PC-3 (cell line): Measurements from ENCODE around the gene PCDHGA7. TPM values are rescaled to one million over a fixed set of nuclear protein-coding genes. Genes with fewer than 3 reads are reported as not detected.

Source experiments
- ATAC-seq: fragments of 200-7000 bp; cut with Tn5 transposase; 2 replicates; pipeline ENCODE4 v1.9.1; 2020; ENCODE audit warnings: mild to moderate bottlenecking, moderate library complexity
- BruUV-seq: library from RNA; stranded (reverse); fragments of 400-500 nt; replicated peaks from 2 replicates; lab custom pipeline; 2021; lab: Mats Ljungman, UMichigan
- CTCF ChIA-PET: fragments of 300-600 bp; sonication (Branson Sonifier 250); formaldehyde crosslinking; loops from one replicate; lab custom pipeline; 2022; ENCODE audit warnings: antibody characterized with exemption; lab: Charles Lee
- POLR2A ChIA-PET: fragments of 300-600 bp; sonication (Branson Sonifier 250); formaldehyde crosslinking; loops from one replicate; lab custom pipeline; 2022; ENCODE audit warnings: antibody characterized with exemption; ENCODE audit not compliant: unreplicated experiment; lab: Charles Lee
- DNase-seq: peaks from one replicate; pipeline ENCODE4 v3.0.0-alpha.2; 2015
- H2AFZ ChIP-seq: fragments of 300-600 bp; sonication (generic); 2 replicates; pipeline ENCODE4 v1.6.0; 2016; ENCODE audit warnings: antibody characterized with exemption, low read length
- H3F3A ChIP-seq: fragments of 300-600 bp; sonication (generic); one replicate; pipeline ENCODE4 v1.6.0; 2017; ENCODE audit warnings: antibody characterized with exemption, low read length, control low read depth, mild to moderate bottlenecking; ENCODE audit not compliant: unreplicated experiment
- H3K27ac ChIP-seq: fragments of 300-600 bp; sonication (generic); 2 replicates; pipeline ENCODE4 v1.5.1; 2016; ENCODE audit warnings: mild to moderate bottlenecking, low read length
- H3K27me3 ChIP-seq: fragments of 300-600 bp; sonication (generic); 2 replicates; pipeline ENCODE4 v1.6.1; 2016; ENCODE audit warnings: low read length, mixed read lengths
- H3K36me3 ChIP-seq: fragments of 300-600 bp; sonication (generic); 2 replicates; pipeline ENCODE4 v1.6.1; 2016; ENCODE audit warnings: low read depth, mixed run types, low read length, mixed read lengths
- H3K4me1 ChIP-seq: fragments of 300-600 bp; sonication (generic); 2 replicates; pipeline ENCODE4 v1.5.1; 2016; ENCODE audit warnings: low read length; ENCODE audit not compliant: insufficient read depth
- H3K4me2 ChIP-seq: fragments of 300-600 bp; sonication (generic); 2 replicates; pipeline ENCODE4 v1.6.0; 2016; ENCODE audit warnings: low read length
- H3K4me3 ChIP-seq: fragments of 300-600 bp; sonication (generic); 2 replicates; pipeline ENCODE4 v1.5.1; 2016; ENCODE audit warnings: mild to moderate bottlenecking, low read length, mixed read lengths
- H3K79me2 ChIP-seq: fragments of 300-600 bp; sonication (generic); 2 replicates; pipeline ENCODE4 v1.6.1; 2017; ENCODE audit warnings: low read length, mixed read lengths
- H3K9ac ChIP-seq: fragments of 300-600 bp; sonication (generic); 2 replicates; pipeline ENCODE4 v1.6.0; 2016; ENCODE audit warnings: mild to moderate bottlenecking, low read length
- H3K9me2 ChIP-seq: fragments of 300-600 bp; sonication (generic); replicated peaks from 2 replicates; pipeline ENCODE4 v1.6.1; 2016; ENCODE audit warnings: mixed run types, low read length, mixed read lengths
- H3K9me3 ChIP-seq: fragments of 300-600 bp; sonication (generic); 2 replicates; pipeline ENCODE4 v1.6.1; 2016; ENCODE audit warnings: low read length, mixed read lengths
- H4K20me1 ChIP-seq: fragments of 300-600 bp; sonication (generic); 2 replicates; pipeline ENCODE4 v1.6.1; 2016; ENCODE audit warnings: low read length, mixed read lengths
- CTCF ChIP-seq: fragments of 300-600 bp; sonication (generic); conservative IDR thresholded peaks from 2 replicates; pipeline ENCODE4 v1.5.1; 2017; ENCODE audit warnings: antibody characterized with exemption, low read depth, mild to moderate bottlenecking, low read length
- EZH2 ChIP-seq: fragments of 300-600 bp; sonication (generic); IDR thresholded peaks from one replicate; pipeline ENCODE4 v1.6.1; 2017; ENCODE audit warnings: antibody characterized with exemption, mild to moderate bottlenecking, low read length; ENCODE audit not compliant: unreplicated experiment
- EZH2phosphoT487 ChIP-seq: fragments of 300-600 bp; sonication (generic); IDR thresholded peaks from 2 replicates; pipeline ENCODE4 v1.6.1; 2018; ENCODE audit warnings: mild to moderate bottlenecking, antibody characterized with exemption, low read length, borderline replicate concordance
- intact Hi-C: fragments of 100-400 bp; cut with micrococcal nuclease; formaldehyde crosslinking; loops from 2 replicates; pipeline ENCODE4 v1.9.0; 2023
- total RNA-seq: library from RNA; depleted of rRNA; stranded (reverse); fragments of >200 nt; gene quantifications from 2 replicates; pipeline ENCODE4 v1.2.3, GENCODE V29; 2014

Gene PCDHGA7
- total RNA-seq, 1 experiment from 2014 or later = 0.51 TPM

- BruUV-seq = no TSS peak
- no peaks in the 10 kb centered on the region for H3K4me1 ChIP-seq
- POLR2A ChIA-PET = no interaction called here
- H3F3A ChIP-seq = no peaks in the 10 kb centered on the region
- no peak for TF ChIP-seq EZH2
- TF ChIP-seq CTCF = no peak
- no peak for TF ChIP-seq EZH2phosphoT487
- H3K9me2 ChIP-seq = no peaks in the 10 kb centered on the region
- H2AFZ ChIP-seq = no peak overlapping the region
- no peak overlapping the region for H3K4me3 ChIP-seq
- H3K27me3 ChIP-seq = no peaks in the 10 kb centered on the region
- H3K9ac ChIP-seq = no peak overlapping the region
- no peak overlapping the region for H3K27ac ChIP-seq
- no peaks in the 10 kb centered on the region for H3K79me2 ChIP-seq
- H3K36me3 ChIP-seq = no peaks in the 10 kb centered on the region
- DNase-seq (no peak), ATAC-seq (no peak)
- H4K20me1 ChIP-seq = no peaks in the 10 kb centered on the region
- CTCF ChIA-PET = no interaction called here
- no peak overlapping the region for H3K4me2 ChIP-seq
- intact Hi-C loops = no loop called here
- no peaks in the 10 kb centered on the region for H3K9me3 ChIP-seq
These were observed 26.9 kb upstream of the PCDHGA7 start for GRCh38 chr5:141355641-141356040.

GRCh38 chr5:141356133-141356532 is 26.4 kb upstream of the PCDHGA7 start:
- H2AFZ ChIP-seq = no peak overlapping the region
- no peaks in the 10 kb centered on the region for H3F3A ChIP-seq
- no peaks in the 10 kb centered on the region for H3K79me2 ChIP-seq
- H3K36me3 ChIP-seq = no peaks in the 10 kb centered on the region
- H3K4me2 ChIP-seq = no peak overlapping the region
- TF ChIP-seq CTCF (no peak), EZH2 (no peak), EZH2phosphoT487 (no peak)
- BruUV-seq = no TSS peak
- ATAC-seq (no peak), DNase-seq (no peak)
- no peaks in the 10 kb centered on the region for H3K9me2 ChIP-seq
- no peaks in the 10 kb centered on the region for H3K9me3 ChIP-seq
- intact Hi-C loops = no loop called here
- no peaks in the 10 kb centered on the region for H3K27me3 ChIP-seq
- H3K4me3 ChIP-seq = no peak overlapping the region
- H4K20me1 ChIP-seq = no peaks in the 10 kb centered on the region
- no peak overlapping the region for H3K9ac ChIP-seq
- no peak overlapping the region for H3K27ac ChIP-seq
- ChIA-PET POLR2A (no interaction called here), CTCF (interaction anchor here (0.6 kb wide), 1 partner anchor 26 kb away, joined by 4 read pairs; the partner anchor contains the start of gene PCDHGA1)
- no peaks in the 10 kb centered on the region for H3K4me1 ChIP-seq

- Histone ChIP-seq H3K9ac (no peak overlapping the region), H3K36me3 (no peaks in the 10 kb centered on the region), H3K4me1 (no peaks in the 10 kb centered on the region), H3K79me2 (no peaks in the 10 kb centered on the region), H3K9me3 (no peaks in the 10 kb centered on the region; the same call in 1 of the 2 replicates), H2AFZ (no peak overlapping the region), H3F3A (no peaks in the 10 kb centered on the region), H3K4me2 (no peak overlapping the region), H3K4me3 (no peak overlapping the region), H4K20me1 (no peaks in the 10 kb centered on the region), H3K9me2 (no peaks in the 10 kb centered on the region), H3K27me3 (no peaks in the 10 kb centered on the region), H3K27ac (no peak overlapping the region)
- ChIA-PET CTCF (no interaction called here), POLR2A (no interaction called here)
- ATAC-seq = no peak
- intact Hi-C loops = no loop called here
- no TSS peak for BruUV-seq
- TF ChIP-seq CTCF (no peak), EZH2 (no peak), EZH2phosphoT487 (no peak)
- no peak for DNase-seq
These were observed 25.6 kb upstream of the PCDHGA7 start for GRCh38 chr5:141356950-141357349.
